ENCODE measurements around the gene POLR3H.

POLR3H gene

DNA sequence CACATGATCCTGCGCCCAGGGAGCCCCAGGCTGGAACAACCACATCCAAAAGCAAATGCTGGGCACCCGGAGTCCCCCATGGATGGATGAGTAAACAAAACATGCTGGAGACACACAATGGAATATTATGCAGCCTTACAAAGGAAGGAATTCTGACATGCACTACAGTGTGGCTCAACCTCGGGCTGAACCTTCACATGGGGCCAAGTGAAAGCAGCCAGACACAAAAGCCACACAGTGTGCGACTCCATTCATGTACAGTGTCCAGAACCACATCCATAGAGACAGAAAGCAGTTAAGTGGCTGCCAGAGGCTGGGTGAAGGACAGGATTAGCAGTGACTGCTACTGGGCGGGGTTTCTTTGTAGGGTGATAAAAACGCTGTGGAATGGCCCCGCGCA is 10.1 kb downstream of the POLR3H start:
- DNase-seq: no peak

DNA sequence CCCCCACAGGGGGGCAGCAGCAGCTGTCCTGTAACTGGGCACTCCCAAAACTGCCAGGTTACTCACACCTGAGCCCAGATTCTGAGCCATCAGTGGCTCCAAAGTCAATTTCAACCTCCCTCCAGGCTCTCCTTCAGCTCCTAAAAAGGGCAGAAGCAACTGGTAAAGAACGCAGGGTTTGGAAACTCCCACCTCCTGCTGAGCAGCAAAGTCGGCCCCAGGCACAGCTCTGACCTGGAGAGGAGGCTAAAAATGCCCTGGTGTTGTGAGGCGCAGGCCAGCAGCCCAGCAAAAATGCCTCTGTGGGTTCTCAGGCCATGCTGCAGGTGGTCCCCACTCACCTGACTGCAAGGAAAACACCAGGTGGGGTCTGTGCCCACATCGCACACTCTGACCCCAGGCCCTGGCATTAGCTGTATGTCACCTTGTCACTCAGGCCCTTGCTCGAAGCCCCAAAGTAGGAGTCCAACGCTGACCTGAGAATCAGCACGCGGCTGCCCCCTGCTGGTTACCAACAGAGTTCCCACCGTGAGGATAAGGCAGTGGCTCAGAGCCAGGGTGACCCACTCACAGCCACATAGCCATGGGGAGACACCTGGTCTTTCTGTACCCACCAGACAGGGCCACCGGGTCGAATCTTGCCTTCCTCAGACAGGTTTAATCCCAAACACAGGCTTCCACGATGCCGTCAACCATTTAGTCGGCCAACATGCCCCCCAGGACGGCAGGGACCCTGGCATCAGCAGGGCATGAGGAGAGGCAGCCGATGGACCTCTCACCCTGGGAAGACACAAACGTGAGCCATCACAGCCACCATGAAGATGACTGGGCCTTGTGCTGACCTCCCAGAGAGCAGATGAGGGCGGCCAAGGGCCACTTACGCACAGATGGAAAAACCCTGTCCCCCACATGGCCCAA is 11.1 kb downstream of the POLR3H start:
- peak; percentile 81 for DNase-seq

DNA sequence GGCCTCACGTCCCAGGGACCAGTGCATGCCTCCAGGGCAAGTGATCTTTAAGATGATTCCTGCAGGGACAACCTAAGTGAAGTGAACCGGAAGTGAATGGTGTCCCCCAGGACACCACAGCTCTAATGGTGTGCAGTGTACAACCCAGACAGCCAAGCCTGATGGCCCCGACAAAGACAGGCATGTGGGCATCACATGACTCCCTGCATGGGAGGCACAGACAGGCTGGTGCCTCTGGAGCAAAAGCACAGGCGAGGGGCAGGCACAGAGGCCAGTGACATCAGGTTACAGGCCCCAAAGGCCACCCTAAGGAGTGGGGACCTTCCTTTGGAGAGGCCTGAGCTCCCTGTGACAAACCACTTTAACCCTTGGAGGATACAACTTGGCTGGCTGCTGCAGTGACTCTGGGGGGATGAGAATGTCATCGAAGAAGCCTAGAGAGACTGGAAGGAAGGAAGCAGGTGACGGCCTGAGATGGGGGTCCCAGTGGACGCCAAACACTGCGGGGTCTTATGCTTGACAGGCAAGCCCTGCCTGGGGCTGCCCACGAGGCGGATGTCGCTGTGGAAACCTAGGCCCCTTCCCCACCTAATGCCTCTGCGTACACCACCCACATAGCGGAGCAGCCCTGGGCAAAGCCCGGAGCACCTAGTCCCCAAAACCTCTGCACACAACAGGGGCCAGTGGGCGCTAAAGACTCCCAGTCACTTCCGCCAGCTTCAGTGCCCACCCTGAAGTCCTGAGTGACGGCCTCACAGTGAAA is 12.4 kb downstream of the POLR3H start:
- DNase-seq: no peak

DNA sequence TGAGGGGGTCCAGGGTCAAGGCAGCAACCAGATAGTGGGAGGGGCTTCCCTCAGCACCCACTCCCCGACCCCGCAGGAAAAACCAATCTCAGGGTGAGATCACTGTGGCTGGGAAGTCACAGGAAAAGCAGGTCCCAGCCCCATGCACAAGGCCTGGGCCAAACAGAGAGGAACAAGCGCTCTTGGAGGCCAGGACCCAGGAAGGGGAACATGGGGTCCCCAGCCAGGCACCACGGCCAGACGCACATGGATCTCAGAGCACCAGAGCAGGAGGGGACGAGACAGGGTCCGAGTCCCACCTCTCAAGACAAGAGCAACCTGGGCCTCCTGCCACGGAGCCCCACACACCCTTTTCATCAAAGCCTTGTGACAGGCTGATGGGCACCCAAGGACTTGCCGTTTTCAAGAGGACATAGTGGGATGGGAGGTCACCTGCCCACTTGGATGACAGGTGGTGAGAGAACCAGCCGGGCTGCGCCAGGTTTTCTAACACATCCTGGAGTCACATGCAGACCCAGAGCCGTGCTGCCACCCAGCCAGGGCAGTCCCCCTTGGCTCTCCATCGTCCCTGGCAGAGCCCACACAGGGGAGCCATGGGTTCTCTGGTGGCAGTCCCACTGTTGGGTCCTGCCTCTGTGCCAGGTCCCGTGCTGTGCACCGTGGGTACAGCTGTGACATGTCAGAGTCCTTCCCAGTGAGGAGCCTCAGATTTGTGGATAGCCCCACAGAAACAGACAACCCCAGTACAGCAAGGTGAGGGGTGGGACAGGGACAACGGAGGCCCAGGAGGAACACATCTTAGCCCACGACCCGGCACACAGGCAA is 13.2 kb downstream of the POLR3H start:
- DNase-seq: no peak

DNA sequence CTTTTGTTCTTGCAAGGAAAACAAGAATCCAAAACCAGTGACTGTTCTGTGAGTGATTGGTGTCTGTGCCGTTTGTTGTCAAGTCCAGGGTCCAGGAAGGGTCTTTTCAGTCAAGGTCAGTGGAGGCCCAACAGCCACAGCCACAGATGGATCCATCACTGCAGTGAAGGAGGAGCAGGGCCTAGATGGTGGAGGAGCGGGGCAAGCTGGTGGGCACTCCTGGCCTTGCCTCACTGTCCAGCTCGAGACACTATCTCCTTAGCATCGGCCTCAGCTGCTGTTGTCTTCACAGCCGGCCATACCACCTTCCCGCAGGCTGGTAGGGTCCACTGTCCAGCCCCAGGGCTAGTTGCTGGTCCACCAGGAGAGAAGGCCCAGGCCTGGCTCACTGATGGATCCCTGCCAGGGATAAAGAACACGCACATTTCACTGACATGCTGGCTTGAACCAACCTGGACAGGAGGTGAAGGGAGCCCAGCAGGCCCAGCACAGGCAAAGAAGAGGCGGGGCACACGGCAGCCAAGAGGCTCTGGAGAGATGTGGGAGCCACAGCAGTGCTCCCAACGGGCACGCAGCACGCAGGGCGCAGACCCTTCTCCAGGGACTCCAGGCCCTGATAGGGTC is 15.2 kb downstream of the POLR3H start:
- no peak for DNase-seq

DNA sequence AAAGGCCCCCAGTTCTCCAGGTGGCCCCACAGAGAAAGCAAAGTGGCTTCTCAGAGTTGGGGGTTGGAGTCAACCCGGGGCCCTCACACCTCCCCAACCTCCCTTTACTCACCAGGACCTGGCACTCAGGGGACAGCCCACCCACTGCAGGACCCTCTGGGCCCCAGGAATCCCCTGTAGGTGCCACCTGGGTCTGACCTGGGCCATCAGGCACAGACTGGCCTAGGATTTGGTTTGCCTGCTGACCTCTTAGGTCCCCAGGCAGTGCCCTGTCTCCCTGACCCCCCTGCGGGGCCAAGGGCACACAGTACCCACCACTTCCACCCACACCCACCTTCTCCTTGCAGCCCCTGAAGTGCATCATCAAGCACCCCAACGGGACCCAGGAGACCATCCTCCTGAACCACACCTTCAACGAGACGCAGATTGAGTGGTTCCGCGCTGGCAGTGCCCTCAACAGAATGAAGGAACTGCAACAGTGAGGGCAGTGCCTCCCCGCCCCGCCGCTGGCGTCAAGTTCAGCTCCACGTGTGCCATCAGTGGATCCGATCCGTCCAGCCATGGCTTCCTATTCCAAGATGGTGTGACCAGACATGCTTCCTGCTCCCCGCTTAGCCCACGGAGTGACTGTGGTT is 16.0 kb downstream of the POLR3H start:
- DNase-seq: no peak

DNA sequence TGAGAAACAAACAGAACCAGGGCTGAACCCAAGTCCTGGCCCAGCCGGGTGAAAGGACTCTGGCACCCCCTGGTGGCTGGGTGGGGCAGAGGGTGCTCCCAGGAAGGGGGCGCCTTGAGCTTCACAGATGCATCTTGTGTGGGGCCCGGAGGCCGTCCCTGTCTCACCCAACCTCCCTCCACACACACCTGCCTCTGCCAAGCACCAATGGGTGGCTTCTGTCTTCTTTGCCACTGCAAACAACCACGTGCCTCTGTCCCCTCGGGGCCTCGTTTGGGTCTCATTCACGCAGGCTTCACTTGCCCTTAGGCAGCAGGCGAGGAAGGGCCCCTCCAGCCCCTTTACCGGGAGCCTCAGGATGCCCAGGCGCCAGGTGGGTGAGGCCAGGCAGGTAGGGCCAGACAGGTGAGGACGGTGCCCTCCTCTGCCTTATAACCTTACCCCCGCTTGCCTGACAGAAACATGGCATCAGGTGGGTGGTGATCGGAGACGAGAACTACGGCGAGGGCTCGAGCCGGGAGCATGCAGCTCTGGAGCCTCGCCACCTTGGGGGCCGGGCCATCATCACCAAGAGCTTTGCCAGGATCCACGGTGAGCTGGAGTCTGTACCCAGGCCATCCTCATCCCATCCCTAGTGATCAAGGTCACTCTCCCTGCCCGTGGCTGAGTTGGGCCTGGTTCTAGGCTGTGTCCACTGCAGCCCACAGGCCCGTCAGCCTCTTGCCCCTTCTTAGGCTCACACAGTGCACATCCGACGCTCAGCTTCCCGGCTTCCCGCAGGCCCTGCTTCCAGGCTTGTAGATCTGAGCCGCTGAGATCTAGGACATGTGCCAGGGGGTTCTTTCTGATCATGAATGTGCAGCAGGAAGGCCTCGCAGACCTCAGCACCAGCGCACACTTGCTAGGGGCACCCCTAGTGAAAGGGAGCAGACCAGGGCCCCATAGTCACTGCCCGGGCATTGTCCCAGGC is 17.2 kb downstream of the POLR3H start:
- DNase-seq: peak; percentile 73

DNA sequence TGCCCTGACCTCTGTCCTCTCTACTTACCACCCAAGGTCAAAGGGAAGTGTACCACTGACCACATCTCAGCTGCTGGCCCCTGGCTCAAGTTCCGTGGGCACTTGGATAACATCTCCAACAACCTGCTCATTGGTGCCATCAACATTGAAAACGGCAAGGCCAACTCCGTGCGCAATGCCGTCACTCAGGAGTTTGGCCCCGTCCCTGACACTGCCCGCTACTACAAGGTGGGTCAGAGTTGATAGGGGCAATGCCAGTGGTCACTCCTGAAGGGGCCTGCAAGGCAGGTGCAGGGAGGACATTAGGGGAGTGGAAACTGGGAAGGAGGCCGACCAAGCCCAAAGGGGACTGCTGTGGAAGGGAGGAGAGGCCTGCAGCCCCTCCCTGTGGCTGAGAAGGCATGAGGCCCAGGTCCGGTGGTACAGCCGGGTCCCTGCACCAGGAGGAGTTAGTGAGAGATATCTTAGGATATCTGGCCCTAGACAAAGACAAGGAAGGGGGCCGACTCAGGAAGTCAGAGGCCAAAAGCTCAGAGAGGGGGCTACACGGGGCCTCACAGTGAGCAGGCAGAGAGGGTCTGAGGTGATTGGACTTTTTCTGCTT is 17.9 kb downstream of the POLR3H start:
- no peak for DNase-seq

DNA sequence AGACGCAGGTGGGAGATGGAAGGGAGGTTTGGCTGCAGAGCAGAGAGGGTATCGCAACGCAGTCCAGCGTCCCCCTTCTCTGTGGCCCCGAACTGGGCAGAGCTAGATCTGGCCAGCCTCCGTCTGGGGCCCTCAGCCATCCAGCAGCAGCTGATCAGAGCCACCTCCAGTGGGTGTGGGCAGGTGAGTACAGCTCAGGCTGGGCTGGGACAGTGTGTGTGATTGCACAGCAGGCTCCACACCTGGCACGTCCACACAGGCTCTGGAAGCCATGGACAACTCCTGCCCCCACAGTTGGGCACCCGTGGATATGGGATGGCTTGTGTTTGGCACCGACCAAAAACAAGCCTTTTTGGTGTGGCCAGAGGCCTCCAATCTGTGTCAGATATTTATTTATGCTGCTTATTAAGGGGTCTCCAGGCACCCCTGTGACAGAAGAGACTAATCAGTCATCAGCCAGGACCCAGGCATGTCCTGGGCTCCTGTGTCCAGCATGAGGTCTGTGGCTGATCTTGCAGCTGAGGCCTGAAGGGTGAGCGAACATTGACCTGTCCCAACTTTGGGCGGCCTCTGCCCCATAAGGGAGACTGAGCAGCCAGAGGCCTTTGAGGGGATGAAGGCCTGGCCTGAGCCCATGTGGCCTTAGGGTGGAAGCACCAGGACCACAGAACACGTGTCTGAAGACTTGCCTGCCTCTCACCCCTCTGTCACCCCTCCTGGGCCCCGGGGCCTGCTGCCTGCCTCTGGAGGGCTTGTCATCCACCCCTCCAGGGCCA is 18.6 kb downstream of the POLR3H start:
- DNase-seq: no peak

DNA sequence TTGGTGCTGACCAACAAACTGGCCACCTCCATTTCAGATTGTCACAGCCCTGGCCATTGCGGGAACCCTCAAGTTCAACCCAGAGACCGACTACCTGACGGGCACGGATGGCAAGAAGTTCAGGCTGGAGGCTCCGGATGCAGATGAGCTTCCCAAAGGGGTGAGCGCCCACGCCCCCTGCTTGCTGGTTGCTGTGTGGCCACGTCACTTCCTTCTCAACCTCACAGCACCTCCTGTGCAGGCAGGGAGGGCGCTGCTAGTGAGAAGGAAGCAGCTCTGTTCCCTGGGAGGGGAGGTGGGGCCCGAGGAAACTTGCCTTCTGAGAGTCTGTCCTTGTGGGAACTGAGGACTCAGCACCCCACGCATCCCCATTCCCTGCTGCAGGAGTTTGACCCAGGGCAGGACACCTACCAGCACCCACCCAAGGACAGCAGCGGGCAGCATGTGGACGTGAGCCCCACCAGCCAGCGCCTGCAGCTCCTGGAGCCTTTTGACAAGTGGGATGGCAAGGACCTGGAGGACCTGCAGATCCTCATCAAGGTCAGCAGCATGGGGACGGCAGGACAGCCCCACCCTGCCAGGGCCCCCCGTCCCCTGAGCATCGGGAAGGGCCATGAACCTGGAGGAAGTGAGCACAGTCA is 19.3 kb downstream of the POLR3H start:
- peak; percentile 79 for DNase-seq

DNA sequence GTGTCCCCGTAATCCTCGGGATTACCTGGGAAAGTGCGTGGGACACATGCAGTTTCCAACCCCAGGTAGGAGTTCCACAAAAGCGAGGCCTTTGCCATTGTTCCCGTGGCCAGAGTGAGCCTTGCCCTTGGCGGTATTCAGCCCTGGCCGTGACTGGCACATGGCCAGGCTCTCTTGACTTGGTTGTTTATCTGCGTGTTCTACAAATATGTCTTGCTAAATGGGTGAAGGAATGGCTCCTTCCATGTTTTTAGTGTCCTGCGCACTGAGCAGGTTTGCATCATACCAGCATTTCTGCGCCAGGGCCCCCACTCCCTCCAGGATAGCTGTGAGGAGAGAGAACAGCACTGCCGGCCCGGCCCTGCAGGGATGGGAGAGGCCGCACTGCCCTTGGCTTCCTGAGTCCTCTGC is 20.0 kb downstream of the POLR3H start:
- no peak for DNase-seq

DNA sequence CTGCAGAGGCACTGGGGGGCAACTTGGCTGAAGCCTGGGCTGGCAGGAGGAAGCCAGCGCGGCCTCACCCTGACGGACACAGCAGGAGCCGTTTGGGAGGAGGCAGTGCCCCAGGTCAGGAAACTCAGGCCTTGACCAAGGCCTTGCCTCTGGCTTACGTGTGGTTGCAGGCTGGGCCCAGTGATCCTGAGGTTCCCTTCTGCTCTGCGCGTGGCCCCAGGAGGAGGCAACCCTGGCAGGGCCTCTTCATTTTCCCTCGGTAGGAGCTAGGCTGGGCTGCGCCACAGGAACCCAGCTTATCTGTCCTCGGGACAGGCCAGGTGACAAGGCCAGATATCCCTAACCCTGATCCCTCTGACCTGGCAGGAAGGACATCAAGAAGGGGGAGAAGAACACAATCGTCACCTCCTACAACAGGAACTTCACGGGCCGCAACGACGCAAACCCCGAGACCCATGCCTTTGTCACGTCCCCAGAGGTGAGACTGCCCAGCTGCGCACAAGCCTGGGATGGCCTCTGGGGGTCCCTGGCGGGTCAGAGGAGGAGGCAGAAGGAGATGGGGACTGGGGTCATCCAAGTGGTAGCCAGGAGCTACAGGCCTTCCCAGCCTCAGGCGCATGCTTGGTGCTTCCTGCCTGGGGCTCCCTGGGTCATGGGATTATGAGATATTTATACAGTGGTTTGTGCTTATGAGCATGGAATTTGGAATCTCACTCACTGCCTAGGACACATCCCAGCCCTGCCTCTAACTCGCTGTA is 20.6 kb downstream of the POLR3H start:
- no peak for DNase-seq

DNA sequence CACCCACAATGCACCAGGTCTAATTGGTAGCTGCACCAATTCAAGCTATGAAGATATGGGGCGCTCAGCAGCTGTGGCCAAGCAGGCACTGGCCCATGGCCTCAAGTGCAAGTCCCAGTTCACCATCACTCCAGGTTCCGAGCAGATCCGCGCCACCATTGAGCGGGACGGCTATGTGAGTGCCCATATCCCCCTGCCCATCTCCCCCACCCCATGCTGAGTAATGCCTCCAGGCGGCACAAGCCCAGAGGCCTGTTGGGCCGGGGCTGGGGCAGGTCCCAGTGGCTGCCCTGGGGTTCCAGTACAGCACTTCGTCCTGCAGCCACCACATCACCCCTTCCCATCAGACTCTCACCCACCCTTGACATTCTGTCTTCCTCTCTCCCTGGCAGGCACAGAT is 21.5 kb downstream of the POLR3H start:
- DNase-seq: no peak

DNA sequence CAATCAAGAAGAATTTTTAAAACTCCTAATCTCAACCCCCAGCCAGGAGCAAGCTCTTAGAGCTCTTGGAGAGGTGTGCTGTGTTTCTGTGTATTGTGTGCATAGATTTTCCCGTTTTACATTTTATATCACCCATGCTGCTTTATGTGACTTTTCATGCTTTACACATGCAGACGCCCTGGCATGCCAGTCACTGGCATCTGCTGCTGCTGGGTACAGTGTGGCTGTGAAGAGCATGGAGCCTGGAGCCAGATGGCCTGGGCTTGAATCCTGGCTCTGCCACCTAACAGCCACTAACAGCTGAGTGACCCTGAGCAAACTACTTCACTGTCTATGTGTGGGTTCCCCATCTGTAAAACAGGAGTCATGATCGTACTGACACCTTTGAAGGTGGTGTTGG is 23.1 kb downstream of the POLR3H start:
- DNase-seq: no peak

DNA sequence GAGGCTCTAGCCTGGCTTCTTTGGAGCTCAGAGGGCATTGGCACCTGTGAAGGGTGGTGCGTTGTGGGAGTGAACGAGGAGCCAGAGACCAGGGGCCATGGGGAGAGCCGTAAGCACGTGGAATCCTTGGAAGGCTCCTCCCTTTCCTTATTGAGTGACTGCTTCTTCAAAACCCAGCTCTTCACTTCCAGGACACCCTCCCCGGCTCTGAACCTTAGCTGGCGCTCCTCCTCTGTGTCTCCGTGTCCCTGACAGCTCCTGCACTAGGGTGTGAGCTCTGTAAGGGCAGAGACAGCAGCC is 26.3 kb downstream of the POLR3H start:
- no peak for DNase-seq

DNA sequence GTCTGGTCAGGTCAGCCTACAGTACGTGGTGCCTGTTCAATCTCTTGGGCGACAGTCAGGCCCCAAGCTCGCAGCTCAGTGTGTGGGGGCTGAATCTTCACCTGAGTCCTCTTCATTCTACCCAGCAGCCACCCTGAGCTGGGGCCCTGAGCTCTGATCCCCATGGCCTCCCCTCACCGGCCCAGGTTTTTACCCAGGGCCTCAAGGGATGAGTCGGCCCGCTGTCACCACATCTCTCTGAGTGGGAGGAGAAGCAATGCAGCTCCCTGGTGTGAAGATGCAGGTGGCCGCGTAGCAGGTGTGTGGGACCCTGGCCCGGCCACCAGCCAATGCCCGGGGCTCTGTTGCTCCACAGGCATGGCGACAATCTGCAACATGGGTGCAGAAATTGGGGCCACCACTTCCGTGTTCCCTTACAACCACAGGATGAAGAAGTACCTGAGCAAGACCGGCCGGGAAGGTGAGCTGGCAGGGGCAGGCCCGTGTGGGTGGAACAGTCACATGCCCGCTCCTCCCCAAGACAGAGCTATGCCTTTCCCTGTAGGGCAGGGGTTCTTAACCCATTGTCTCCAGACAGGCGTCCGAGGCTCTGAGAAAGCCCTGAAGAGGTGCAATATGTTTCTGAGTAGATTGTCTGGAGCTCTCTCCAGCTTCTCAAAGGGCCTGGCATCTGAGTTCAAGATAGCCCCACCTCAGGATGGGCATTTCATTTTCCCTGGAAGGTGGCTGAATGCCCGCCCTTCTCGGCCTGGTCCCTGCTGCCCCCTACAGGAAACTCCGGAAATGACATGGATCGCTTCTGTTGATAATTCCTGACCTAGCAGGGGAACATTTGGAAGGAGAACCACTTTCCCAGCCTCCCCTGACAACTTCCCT is 26.9 kb downstream of the POLR3H start:
- DNase-seq: peak; percentile 56

DNA sequence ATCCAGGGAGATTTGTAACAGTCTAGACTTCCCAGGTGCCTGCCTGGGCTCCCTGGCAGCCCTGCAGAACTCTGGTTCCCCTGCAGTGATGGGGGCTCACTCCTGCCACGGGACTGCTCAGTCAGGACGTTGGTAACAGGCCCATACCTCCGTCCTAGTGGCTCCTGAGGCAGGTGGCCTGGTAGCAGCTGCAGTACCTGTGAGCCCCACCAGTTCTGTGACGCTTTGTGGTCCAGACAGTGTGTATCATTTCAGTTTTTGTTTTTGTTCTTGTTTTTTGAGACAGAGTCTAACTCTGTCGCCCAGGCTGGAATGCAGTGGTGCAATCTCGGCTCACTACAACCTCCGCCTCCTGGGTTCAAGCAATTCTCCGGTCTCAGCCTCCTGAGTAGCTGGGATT is 27.8 kb downstream of the POLR3H start:
- DNase-seq: no peak

DNA sequence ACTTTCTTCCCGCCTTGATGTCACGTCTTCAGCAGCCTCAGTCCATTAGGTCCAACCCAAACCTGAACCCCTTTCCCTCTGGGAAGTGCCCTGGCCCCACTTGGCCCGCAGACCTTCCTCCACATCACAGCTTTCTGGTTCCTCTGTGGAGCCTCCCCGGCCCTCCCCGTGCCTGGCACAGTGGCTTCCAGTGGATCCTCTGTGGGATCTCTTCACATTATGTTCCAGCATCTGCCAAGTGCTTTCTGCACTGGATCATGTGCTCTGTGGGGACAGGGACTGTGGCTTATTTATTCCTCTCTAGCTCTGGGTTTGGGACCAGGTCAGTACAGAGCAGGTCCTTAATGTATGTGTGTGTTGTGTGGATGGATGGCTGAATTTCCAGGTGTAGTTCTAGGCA is 30.9 kb downstream of the POLR3H start:
- no peak for DNase-seq

Measured in stimulated activated CD4-positive, alpha-beta T cell treated with anti-CD3 and anti-CD28 coated beads, Interleukin-15, amount 100 ng/mL, for 24 hours (primary cell).